Stimulated activated CD4-positive, alpha-beta T cell treated with anti-CD3 and anti-CD28 coated beads, TNF-alpha, amount 100 ng/mL, for 48 hours (primary cell): ENCODE data around the gene MAIP1.
"Not testable (repeated sequence)": the region's sequence is repeated elsewhere in the genome, so short reads cannot be mapped to it uniquely, and the experiment has no call there.

Experiments used
- DNase-seq, 3 donors: peaks; one replicate each; pipeline ENCODE4 v3.0.0-alpha.2; 2020; ENCODE audit warnings: low read depth in 3 of 3

Gene MAIP1

GRCh38 chr2:199955339-199956061 is at the start of gene MAIP1, which contains the start of gene TYW5:
TSS of gene MAIP1 (plus strand) at chr2:199955582. CDS start at chr2:199955799, 217 bp downstream.
TSS of gene TYW5 (minus strand) at chr2:199955491. CDS start at chr2:199955470, 21 bp downstream.
- DNase-seq = peak; percentile 63 to 70 (median 64)

- DNase-seq = no peak
These were observed 48.2 kb upstream of the MAIP1 start for GRCh38 chr2:199907008-199907714.

GRCh38 chr2:199910338-199911051 is 44.9 kb upstream of the MAIP1 start:
- DNase-seq = no peak

GRCh38 chr2:199911052-199911876 is 44.1 kb upstream of the MAIP1 start, which contains the start of gene C2orf69:
TSS of gene C2orf69 (plus strand) at chr2:199911293. CDS start at chr2:199911439, 146 bp downstream.
- DNase-seq = peak; percentile 90 to 94 (median 91)

GRCh38 chr2:199911877-199912161 is 43.6 kb upstream of the MAIP1 start:
- no peak for DNase-seq

- not testable (repeated sequence) for DNase-seq
These were observed 42.7 kb upstream of the MAIP1 start for GRCh38 chr2:199912553-199913114.

GRCh38 chr2:199914372-199914958 is 40.9 kb upstream of the MAIP1 start:
- no peak for DNase-seq

- no peak for DNase-seq
These were observed 38.4 kb upstream of the MAIP1 start for GRCh38 chr2:199916980-199917379.

- no peak for DNase-seq
These were observed 32.5 kb upstream of the MAIP1 start for GRCh38 chr2:199922856-199923255.

GRCh38 chr2:199923924-199924323 is 31.5 kb upstream of the MAIP1 start:
- DNase-seq = no peak

- DNase-seq = no peak
These were observed 28.6 kb upstream of the MAIP1 start for GRCh38 chr2:199926806-199927205.

- no peak for DNase-seq
These were observed 27.2 kb upstream of the MAIP1 start for GRCh38 chr2:199928226-199928625.

GRCh38 chr2:199928626-199929025 is 26.8 kb upstream of the MAIP1 start:
- no peak for DNase-seq

- DNase-seq = no peak
These were observed 26.1 kb upstream of the MAIP1 start for GRCh38 chr2:199929262-199929661.

GRCh38 chr2:199932312-199932855 is 23.0 kb upstream of the MAIP1 start:
- no peak for DNase-seq

GRCh38 chr2:199933466-199933865 is 21.9 kb upstream of the MAIP1 start:
- DNase-seq = no peak

- DNase-seq = no peak
These were observed 18.8 kb upstream of the MAIP1 start for GRCh38 chr2:199936554-199936953.

- no peak for DNase-seq
These were observed 15.0 kb upstream of the MAIP1 start for GRCh38 chr2:199940373-199940772.

GRCh38 chr2:199943373-199943772 is 12.0 kb upstream of the MAIP1 start:
- DNase-seq = no peak

GRCh38 chr2:199946196-199946595 is 9.2 kb upstream of the MAIP1 start:
- no peak for DNase-seq

- DNase-seq = no peak
These were observed 8.5 kb upstream of the MAIP1 start for GRCh38 chr2:199946836-199947235.
